Testis (tissue), 2 donors: ENCODE results near the gene RGL2.
"Not testable (repeated sequence)": the region's sequence is repeated elsewhere in the genome, so short reads cannot be mapped to it uniquely, and the experiment has no call there.

Experiments used
- POLR2A ChIP-seq: fragments of 450-650 bp; IDR thresholded peaks from one replicate; pipeline ENCODE4 v1.6.1; 2017; ENCODE audit warnings: antibody characterized with exemption, mild to moderate bottlenecking, moderate library complexity
- TF ChIP-seq, protein P1 (sequence below), 3 experiments: fragments of 450-650 bp in 2 of 3; fragments of 200-600 bp in 1 of 3; sonication (generic) in 1 of 3; IDR thresholded peaks; one replicate each; pipeline ENCODE4 v1.5.1; 2016 to 2019; ENCODE audit warnings: antibody characterized with exemption in 3 of 3, mild to moderate bottlenecking in 2 of 3, moderate library complexity in 1 of 3

DNA sequence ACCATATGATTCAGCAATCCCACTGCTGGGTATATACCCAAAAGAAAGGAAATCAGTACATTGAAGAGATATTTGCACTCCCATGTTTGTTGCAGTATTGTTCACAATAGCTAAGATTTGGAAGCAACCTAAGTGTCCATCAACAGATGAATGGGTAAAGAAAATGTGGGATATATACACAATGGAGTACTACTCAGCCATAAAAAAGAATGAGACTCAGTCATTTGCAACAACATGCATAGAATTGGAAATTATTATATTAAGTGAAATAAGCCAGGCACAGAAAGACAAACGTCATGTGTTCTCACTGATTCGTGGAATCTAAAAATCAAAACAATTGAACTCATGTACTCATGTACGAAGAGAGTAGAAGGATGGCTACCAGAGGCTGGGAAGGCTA, 36.3 kb downstream of the RGL2 start:
- TF ChIP-seq, protein P1, sequence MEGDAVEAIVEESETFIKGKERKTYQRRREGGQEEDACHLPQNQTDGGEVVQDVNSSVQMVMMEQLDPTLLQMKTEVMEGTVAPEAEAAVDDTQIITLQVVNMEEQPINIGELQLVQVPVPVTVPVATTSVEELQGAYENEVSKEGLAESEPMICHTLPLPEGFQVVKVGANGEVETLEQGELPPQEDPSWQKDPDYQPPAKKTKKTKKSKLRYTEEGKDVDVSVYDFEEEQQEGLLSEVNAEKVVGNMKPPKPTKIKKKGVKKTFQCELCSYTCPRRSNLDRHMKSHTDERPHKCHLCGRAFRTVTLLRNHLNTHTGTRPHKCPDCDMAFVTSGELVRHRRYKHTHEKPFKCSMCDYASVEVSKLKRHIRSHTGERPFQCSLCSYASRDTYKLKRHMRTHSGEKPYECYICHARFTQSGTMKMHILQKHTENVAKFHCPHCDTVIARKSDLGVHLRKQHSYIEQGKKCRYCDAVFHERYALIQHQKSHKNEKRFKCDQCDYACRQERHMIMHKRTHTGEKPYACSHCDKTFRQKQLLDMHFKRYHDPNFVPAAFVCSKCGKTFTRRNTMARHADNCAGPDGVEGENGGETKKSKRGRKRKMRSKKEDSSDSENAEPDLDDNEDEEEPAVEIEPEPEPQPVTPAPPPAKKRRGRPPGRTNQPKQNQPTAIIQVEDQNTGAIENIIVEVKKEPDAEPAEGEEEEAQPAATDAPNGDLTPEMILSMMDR (IDR thresholded peaks at IDR 0.05), result not testable (repeated sequence)
- TF ChIP-seq POLR2A, result not testable (repeated sequence)
